Left ventricle myocardium inferior (tissue), 1 donor: ENCODE results near the gene TSHZ2. TPM values are rescaled to one million over a fixed set of nuclear protein-coding genes. Genes with fewer than 3 reads are reported as not detected.

Experiments
- DNase-seq: peaks from one replicate; pipeline ENCODE4 v3.0.0-alpha.2; 2020
- H3K27ac ChIP-seq: fragments of 200-600 bp; replicated peaks from 2 replicates; pipeline ENCODE4 v1.8.0; 2021
- H3K27me3 ChIP-seq: fragments of 200-600 bp; 2 replicates; pipeline ENCODE4 v1.8.0; 2021; ENCODE audit warnings: low read depth
- H3K36me3 ChIP-seq: fragments of 200-600 bp; 2 replicates; pipeline ENCODE4 v1.8.0; 2021
- H3K4me1 ChIP-seq: fragments of 200-600 bp; 2 replicates; pipeline ENCODE4 v1.8.0; 2021
- H3K4me3 ChIP-seq: fragments of 200-600 bp; 2 replicates; pipeline ENCODE4 v1.8.0; 2021; ENCODE audit warnings: mild to moderate bottlenecking, moderate library complexity
- H3K9me3 ChIP-seq: fragments of 200-600 bp; replicated peaks from 2 replicates; pipeline ENCODE4 v1.8.0; 2021
- CTCF ChIP-seq: fragments of 200-600 bp; IDR thresholded peaks from 2 replicates; pipeline ENCODE4 v1.8.0; 2021; ENCODE audit warnings: antibody characterized with exemption, mild to moderate bottlenecking, borderline replicate concordance
- intact Hi-C: fragments of 100-400 bp; cut with micrococcal nuclease; formaldehyde crosslinking; loops from one replicate; pipeline ENCODE4 v1.11.0; 2022
- total RNA-seq: library from RNA; stranded (reverse); fragmentation: NEBNext Ultra II Directional; extraction: Animal tissue kit (Norgen Biotek cat#: 25700); gene quantifications from one replicate; pipeline ENCODE4 v1.2.1, GENCODE V29; 2021
- donor health status: DM: no; HTN: yes; CAD: no; lungs with severe emphysema.

TSHZ2 gene
- total RNA-seq, 1 donor from 2014 or later: 3.1 TPM

GRCh38 chr20:53011640-53012039 is 39.5 kb downstream of the TSHZ2 start:
- DNase-seq: no peak
- no peak overlapping the region for H3K27ac ChIP-seq
- H3K4me1 ChIP-seq: no peaks in the 10 kb centered on the region
- peaks cover 9% of the 10 kb centered on the region for H3K9me3 ChIP-seq
- H3K27me3 ChIP-seq: no peaks in the 10 kb centered on the region
- H3K4me3 ChIP-seq: no peak overlapping the region
- no peaks in the 10 kb centered on the region for H3K36me3 ChIP-seq
- intact Hi-C loops: no loop called here
- no peak for TF ChIP-seq CTCF

- DNase-seq: no peak
- no peak for TF ChIP-seq CTCF
- Histone ChIP-seq H3K36me3 (no peaks in the 10 kb centered on the region), H3K4me1 (no peaks in the 10 kb centered on the region), H3K27ac (no peak overlapping the region), H3K4me3 (no peak overlapping the region), H3K27me3 (no peaks in the 10 kb centered on the region), H3K9me3 (peaks cover 9% of the 10 kb centered on the region)
- intact Hi-C loops: no loop called here
Observed at GRCh38 chr20:53013183-53013582, 41.0 kb downstream of the TSHZ2 start.

GRCh38 chr20:53013847-53014246 is 41.7 kb downstream of the TSHZ2 start:
- no peak for TF ChIP-seq CTCF

GRCh38 chr20:53016071-53016470 is 43.9 kb downstream of the TSHZ2 start:
- intact Hi-C loops: no loop called here

More at GRCh38 chr20:53013847-53014246, 41.7 kb downstream of the TSHZ2 start:
- H3K9me3 ChIP-seq: peaks cover 9% of the 10 kb centered on the region
- H3K27me3 ChIP-seq: no peaks in the 10 kb centered on the region
- no peak overlapping the region for H3K4me3 ChIP-seq
- no peak for DNase-seq
- H3K27ac ChIP-seq: no peak overlapping the region
- no peaks in the 10 kb centered on the region for H3K4me1 ChIP-seq
- intact Hi-C loops: no loop called here
- H3K36me3 ChIP-seq: no peaks in the 10 kb centered on the region

GRCh38 chr20:53016534-53017042 is 44.4 kb downstream of the TSHZ2 start:
- Histone ChIP-seq H3K4me1 (peaks cover 3% of the 10 kb centered on the region), H3K27ac (no peak overlapping the region), H3K9me3 (peaks cover 9% of the 10 kb centered on the region), H3K36me3 (no peaks in the 10 kb centered on the region), H3K27me3 (no peaks in the 10 kb centered on the region), H3K4me3 (no peak overlapping the region)
- no peak for DNase-seq
- intact Hi-C loops: no loop called here
- TF ChIP-seq CTCF: no peak

More at GRCh38 chr20:53016071-53016470, 43.9 kb downstream of the TSHZ2 start:
- H3K4me1 ChIP-seq: peaks cover 3% of the 10 kb centered on the region
- no peaks in the 10 kb centered on the region for H3K27me3 ChIP-seq
- no peak overlapping the region for H3K27ac ChIP-seq
- TF ChIP-seq CTCF: no peak
- DNase-seq: no peak
- no peaks in the 10 kb centered on the region for H3K36me3 ChIP-seq
- peaks cover 9% of the 10 kb centered on the region for H3K9me3 ChIP-seq
- no peak overlapping the region for H3K4me3 ChIP-seq
